Activated CD8-positive, alpha-beta memory T cell treated with anti-CD3 and anti-CD28 coated beads, Interleukin-2, amount 50 U/mL, for 48 hours (primary cell): ENCODE measurements around the gene PNN.
"Not testable (repeated sequence)": the region's sequence is repeated elsewhere in the genome, so short reads cannot be mapped to it uniquely, and the experiment has no call there.

ENCODE experiments used
- DNase-seq: peaks from one replicate; pipeline ENCODE4 v3.0.0-alpha.2; 2020

PNN gene

GRCh38 chr14:39230416-39231035 lies 55.5 kb downstream of the PNN start:
- no peak for DNase-seq

DNA sequence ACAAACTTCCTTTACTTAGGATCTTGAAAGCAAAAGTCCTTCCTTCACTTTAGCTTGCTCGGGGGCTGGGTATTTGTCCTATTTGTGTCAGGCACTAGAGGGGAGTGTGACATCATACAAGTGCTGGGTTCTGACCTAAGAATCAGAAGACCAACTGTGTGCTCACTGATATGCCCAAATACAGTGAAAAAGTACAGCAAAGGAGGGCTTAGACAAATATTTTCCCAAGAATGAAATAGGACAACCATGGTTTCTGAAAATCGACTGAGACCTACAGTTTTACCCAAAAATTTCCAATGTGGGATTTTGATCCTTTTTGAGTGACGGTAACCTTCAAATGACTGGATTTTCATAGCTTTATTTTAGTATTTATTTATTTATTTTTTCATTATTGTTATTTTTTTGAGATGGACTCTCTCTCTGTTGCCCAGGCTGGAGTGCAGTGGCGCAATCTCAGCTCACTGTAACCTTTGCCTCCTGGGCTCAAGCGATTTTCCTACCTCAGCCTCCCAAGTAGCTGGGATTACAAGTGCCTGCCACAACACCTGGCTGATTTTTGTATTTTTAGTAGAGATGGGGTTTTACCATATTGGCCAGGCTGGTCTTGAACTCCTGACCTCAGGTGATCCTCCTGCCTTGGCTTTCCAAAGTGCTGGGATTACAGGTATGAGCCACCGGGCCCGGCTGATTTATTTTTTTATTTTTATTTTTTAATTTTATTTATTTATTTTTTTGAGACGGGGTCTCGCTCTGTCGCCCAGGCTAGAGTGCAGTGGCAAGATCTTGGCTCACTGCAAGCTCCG lies 56.9 kb downstream of the PNN start:
- not testable (repeated sequence) for DNase-seq
